ENCODE results near the gene SLPI.

GRCh38 chr20:45303586-45304463, 49.5 kb upstream of the SLPI start:
- TF ChIP-seq, protein P1, sequence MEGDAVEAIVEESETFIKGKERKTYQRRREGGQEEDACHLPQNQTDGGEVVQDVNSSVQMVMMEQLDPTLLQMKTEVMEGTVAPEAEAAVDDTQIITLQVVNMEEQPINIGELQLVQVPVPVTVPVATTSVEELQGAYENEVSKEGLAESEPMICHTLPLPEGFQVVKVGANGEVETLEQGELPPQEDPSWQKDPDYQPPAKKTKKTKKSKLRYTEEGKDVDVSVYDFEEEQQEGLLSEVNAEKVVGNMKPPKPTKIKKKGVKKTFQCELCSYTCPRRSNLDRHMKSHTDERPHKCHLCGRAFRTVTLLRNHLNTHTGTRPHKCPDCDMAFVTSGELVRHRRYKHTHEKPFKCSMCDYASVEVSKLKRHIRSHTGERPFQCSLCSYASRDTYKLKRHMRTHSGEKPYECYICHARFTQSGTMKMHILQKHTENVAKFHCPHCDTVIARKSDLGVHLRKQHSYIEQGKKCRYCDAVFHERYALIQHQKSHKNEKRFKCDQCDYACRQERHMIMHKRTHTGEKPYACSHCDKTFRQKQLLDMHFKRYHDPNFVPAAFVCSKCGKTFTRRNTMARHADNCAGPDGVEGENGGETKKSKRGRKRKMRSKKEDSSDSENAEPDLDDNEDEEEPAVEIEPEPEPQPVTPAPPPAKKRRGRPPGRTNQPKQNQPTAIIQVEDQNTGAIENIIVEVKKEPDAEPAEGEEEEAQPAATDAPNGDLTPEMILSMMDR (conservative IDR thresholded peaks at IDR 0.05; ENCODE audit: low read depth, low read length): no peak
- TF ChIP-seq EZH2 (IDR thresholded peaks at IDR 0.05; ENCODE audit: low read length, unreplicated experiment) (no peak), EZH2phosphoT487 (IDR thresholded peaks at IDR 0.05; ENCODE audit: borderline replicate concordance, low read length) (no peak)
